Spleen (tissue), 11 donors: ENCODE results near the gene SVOP. TPM values are rescaled to one million over a fixed set of nuclear protein-coding genes. Genes with fewer than 3 reads are reported as not detected.
"Not testable (repeated sequence)": the region's sequence is repeated elsewhere in the genome, so short reads cannot be mapped to it uniquely, and the experiment has no call there.

ENCODE experiments used
- DNase-seq: peaks from one replicate; pipeline ENCODE4 v3.0.0-alpha.2; 2020
- H3K27ac ChIP-seq, 8 donors: fragments of 200-600 bp; sonication (generic) in 7 of 8; 1 replicate in 4 of 8; 2 replicates in 4 of 8; pipeline versions ENCODE4 v1.5.0 to v1.8.0; 2016 to 2021; ENCODE audit warnings: inconsistent platforms in 4 of 8, mild to moderate bottlenecking in 4 of 8, moderate library complexity in 1 of 8
- H3K27me3 ChIP-seq, 7 donors: fragments of 200-600 bp; sonication (generic) in 6 of 7; replicated peaks in 1 of 7; 1 replicate in 4 of 7; 2 replicates in 3 of 7; pipeline versions ENCODE4 v1.5.0 to v1.8.0; 2016 to 2021; ENCODE audit warnings: inconsistent platforms in 3 of 7, mild to moderate bottlenecking in 1 of 7
- H3K36me3 ChIP-seq, 6 donors: fragments of 200-600 bp; sonication (generic) in 5 of 6; 1 replicate in 4 of 6; 2 replicates in 2 of 6; pipeline versions ENCODE4 v1.5.0 to v1.8.0; 2016 to 2021; ENCODE audit warnings: inconsistent platforms in 2 of 6
- H3K4me1 ChIP-seq, 6 donors: fragments of 200-600 bp; sonication (generic) in 5 of 6; 1 replicate in 3 of 6; 2 replicates in 3 of 6; pipeline versions ENCODE4 v1.5.0 to v1.8.0; 2016 to 2021; ENCODE audit warnings: inconsistent platforms in 3 of 6
- H3K4me3 ChIP-seq, 8 donors: fragments of 200-600 bp; sonication (generic) in 7 of 8; 1 replicate in 4 of 8; 2 replicates in 4 of 8; pipeline versions ENCODE4 v1.5.0 to v1.8.0; 2016 to 2021; ENCODE audit warnings: inconsistent platforms in 4 of 8, mild to moderate bottlenecking in 4 of 8, moderate library complexity in 2 of 8
- H3K9me3 ChIP-seq, 8 donors: fragments of 200-600 bp; sonication (generic) in 7 of 8; 1 replicate in 4 of 8; 2 replicates in 4 of 8; pipeline versions ENCODE4 v1.5.0 to v1.8.0; 2016 to 2021; ENCODE audit warnings: inconsistent platforms in 4 of 8
- CTCF ChIP-seq, 11 experiments: fragments of 200-600 bp in 7 of 11; fragments of 450-650 bp in 4 of 11; sonication (generic) in 4 of 11; IDR thresholded peaks in 8 of 11; conservative IDR thresholded peaks in 3 of 11; 1 replicate in 7 of 11; 2 replicates in 4 of 11; pipeline versions ENCODE4 v1.4.0 to v1.8.0; 2016 to 2021; ENCODE audit warnings: antibody characterized with exemption in 11 of 11, inconsistent platforms in 4 of 11, mild to moderate bottlenecking in 1 of 11
- POLR2A ChIP-seq, 3 donors: fragments of 450-650 bp; IDR thresholded peaks; one replicate each; pipeline ENCODE4 v1.5.1; 2017; ENCODE audit warnings: antibody characterized with exemption in 3 of 3, mild to moderate bottlenecking in 1 of 3
- POLR2AphosphoS5 ChIP-seq, 3 donors: sonication (generic); formaldehyde crosslinking; IDR thresholded peaks; one replicate each; pipeline ENCODE4 v1.5.1; 2017; ENCODE audit warnings: antibody characterized with exemption in 3 of 3
- WGBS, 5 donors: extraction: QIAGEN DNeasy Blood & Tissue Kit in 3 of 5; methylation state at CpG; one replicate each; pipeline versions ENCODE4 v1.1.5 to v1.1.7; 2013 to 2018; 5-methylcytosine and 5-hydroxymethylcytosine counted together
- intact Hi-C: fragments of 100-400 bp; cut with DNase I; formaldehyde crosslinking; loops from one replicate; pipeline ENCODE4 v1.15.0; 2023; ENCODE audit warnings: low total_unique reads
- polyA plus RNA-seq, 3 donors: library from polyadenylated mRNA; stranded (reverse); fragments of 200-250 nt; gene quantifications; one replicate each; pipeline ENCODE4 v1.2.1, GENCODE V29; 2013
- total RNA-seq, 7 donors: library from RNA; depleted of rRNA in 3 of 7; stranded (reverse); fragments of >200 nt in 3 of 7; fragmentation: NEBNext Ultra II Directional in 4 of 7; extraction: Animal tissue kit (Norgen Biotek cat#: 25700) in 4 of 7; gene quantifications; one replicate each; pipeline versions ENCODE4 v1.1.0 to v1.2.1, GENCODE V29; 2016 to 2021
- donor health status: healthy with polysubstance abuse.
- donor health status: DM: no; HTN: no; CAD: no; lungs with moderate emphysema.
- donor health status: DM: no; HTN: no; CAD: no.
- donor health status: Bipolar disorder and iron deficiency.
- donor health status: healthy.
- donor health status: DM: no; HTN: no; CAD: no.
- donor health status: DM: yes; HTN: yes; CAD: no.

SVOP gene
- total and polyA plus RNA-seq, 10 donors: not detected

GRCh38 chr12:109052097-109052413 is 31.2 kb upstream of the SVOP start:
- no peaks in the 10 kb centered on the region for H3K9me3 ChIP-seq
- H3K27me3 ChIP-seq: no peaks in the 10 kb centered on the region
- peaks cover 12 to 39% (median 23%) of the 10 kb centered on the region in 6 donors for H3K4me1 ChIP-seq
- H3K36me3 ChIP-seq: peaks cover 0 to 4% (median 0%) of the 10 kb centered on the region in 6 donors
- TF ChIP-seq POLR2A (IDR thresholded peaks at IDR 0.05) (no peak), CTCF (IDR thresholded peaks at IDR 0.05 in 8 of 11, conservative IDR thresholded peaks at IDR 0.05 in 3 of 11) (no peak)
- WGBS, 5 donors: 6 to 9% (median 8%) methylated on average over 6 of the region's 6 CpGs
- intact Hi-C loops: no loop called here
- no peak for DNase-seq
- peak overlapping the region; percentile 86 to 95 (median 94) for H3K27ac ChIP-seq
- peak overlapping the region; percentile 89 to 99 (median 96) for H3K4me3 ChIP-seq

GRCh38 chr12:109049794-109050193 is 28.9 kb upstream of the SVOP start:
- H3K27ac ChIP-seq, H3K9me3 ChIP-seq, H3K4me3 ChIP-seq, DNase-seq, H3K36me3 ChIP-seq, intact Hi-C loops, H3K27me3 ChIP-seq: not testable (repeated sequence)
- H3K4me1 ChIP-seq: peaks cover 12 to 29% (median 23%) of the 10 kb centered on the region in 6 donors
- WGBS, 5 donors: 77 to 87% (median 81%) methylated on average over 8 of the region's 8 CpGs

GRCh38 chr12:109048706-109049105 is 27.8 kb upstream of the SVOP start:
- peaks cover 4 to 18% (median 13%) of the 10 kb centered on the region in 6 donors for H3K4me1 ChIP-seq
- intact Hi-C loops, H3K36me3 ChIP-seq, H3K4me3 ChIP-seq, H3K9me3 ChIP-seq, DNase-seq, H3K27me3 ChIP-seq, H3K27ac ChIP-seq: not testable (repeated sequence)
- 79 to 88% (median 84%) methylated on average over 3 of the region's 3 CpGs for WGBS, 5 donors

DNA sequence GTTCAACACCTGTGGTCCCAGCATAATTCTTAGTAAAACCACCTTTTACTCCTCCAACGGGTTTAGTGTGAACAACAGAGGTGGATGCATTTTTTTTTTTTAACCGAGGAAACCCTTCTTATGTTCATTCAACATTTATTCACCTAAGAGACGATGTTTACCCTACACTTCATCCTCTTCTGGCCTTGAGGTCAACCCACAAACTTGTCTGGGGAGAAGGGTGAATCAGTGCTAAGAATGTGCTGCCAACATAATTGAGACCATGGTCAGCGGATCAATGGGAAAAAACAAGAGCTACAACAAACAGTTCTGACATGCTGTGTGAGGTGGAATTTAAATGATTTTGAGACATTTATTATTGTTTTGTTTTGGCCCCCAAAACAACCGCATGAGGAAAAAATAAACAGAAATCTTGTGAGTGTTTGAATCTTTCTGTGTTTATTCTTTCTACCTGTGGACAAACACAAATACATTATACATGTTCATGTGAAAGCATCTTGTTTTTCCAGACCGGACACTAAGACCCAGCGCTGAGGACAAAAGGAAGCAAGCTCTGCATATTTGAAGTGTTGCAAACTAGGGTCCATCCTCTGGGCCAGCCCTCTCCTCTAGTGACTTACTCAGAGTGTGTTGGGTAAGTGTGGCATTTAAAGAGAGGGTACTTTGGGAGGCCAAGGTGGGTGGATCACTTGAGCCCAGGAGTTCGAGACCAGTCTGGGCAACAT is 26.4 kb upstream of the SVOP start:
- no peaks in the 10 kb centered on the region for H3K36me3 ChIP-seq
- H3K27me3 ChIP-seq: peaks cover 0 to 12% (median 0%) of the 10 kb centered on the region in 7 donors
- no peak overlapping the region for H3K4me3 ChIP-seq
- H3K4me1 ChIP-seq: peaks cover 4 to 7% (median 6%) of the 10 kb centered on the region in 6 donors
- no peak for DNase-seq
- 82 to 87% (median 83%) methylated on average over 8 of the region's 8 CpGs for WGBS, 5 donors
- intact Hi-C loops: no loop called here
- H3K27ac ChIP-seq: no peak overlapping the region
- no peaks in the 10 kb centered on the region for H3K9me3 ChIP-seq
- no peak for TF ChIP-seq POLR2AphosphoS5 (IDR thresholded peaks at IDR 0.05)
- TF ChIP-seq POLR2A (IDR thresholded peaks at IDR 0.05): no peak
- no peak for TF ChIP-seq CTCF (IDR thresholded peaks at IDR 0.05 in 8 of 11, conservative IDR thresholded peaks at IDR 0.05 in 3 of 11)

- intact Hi-C loops: no loop called here
- H3K9me3 ChIP-seq: peaks cover 0 to 16% (median 9%) of the 10 kb centered on the region in 8 donors
- TF ChIP-seq POLR2A (IDR thresholded peaks at IDR 0.05): no peak
- no peak for TF ChIP-seq CTCF (IDR thresholded peaks at IDR 0.05 in 8 of 11, conservative IDR thresholded peaks at IDR 0.05 in 3 of 11)
- no peaks in the 10 kb centered on the region for H3K36me3 ChIP-seq
- no peak overlapping the region for H3K4me3 ChIP-seq
- 75 to 90% (median 84%) methylated on average over 5 of the region's 5 CpGs for WGBS, 5 donors
- no peak overlapping the region for H3K27ac ChIP-seq
- H3K4me1 ChIP-seq: no peaks in the 10 kb centered on the region
- H3K27me3 ChIP-seq: peaks cover 0 to 31% (median 0%) of the 10 kb centered on the region in 7 donors
- DNase-seq: no peak
These were observed 23.4 kb upstream of the SVOP start for GRCh38 chr12:109044241-109044640.
